ENCODE measurements around the gene METTL15.
"Not testable (repeated sequence)": the region's sequence is repeated elsewhere in the genome, so short reads cannot be mapped to it uniquely, and the experiment has no call there.

The METTL15 gene

DNA sequence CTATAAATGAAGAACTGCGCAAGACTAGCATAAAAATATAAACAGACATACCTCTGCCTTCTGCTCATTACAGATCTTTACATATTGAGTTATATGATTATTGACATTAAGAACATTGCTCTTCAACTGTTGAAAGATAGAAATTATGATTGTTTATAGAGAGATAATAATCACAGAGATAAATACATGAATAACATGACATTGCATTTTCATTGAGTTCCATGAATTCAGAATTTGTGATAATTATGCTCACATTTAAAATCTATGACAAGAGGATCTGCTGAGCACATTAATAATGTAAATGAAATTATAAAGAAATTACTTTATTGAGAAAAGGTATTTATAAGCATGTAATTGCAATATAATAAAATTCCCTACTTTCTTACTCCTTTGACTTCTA is 25.1 kb upstream of the METTL15 start:
- ATAC-seq: no peak
- no peak for TF ChIP-seq ISL1 (CRISPR knock-in tag; IDR thresholded peaks at IDR 0.05)

DNA sequence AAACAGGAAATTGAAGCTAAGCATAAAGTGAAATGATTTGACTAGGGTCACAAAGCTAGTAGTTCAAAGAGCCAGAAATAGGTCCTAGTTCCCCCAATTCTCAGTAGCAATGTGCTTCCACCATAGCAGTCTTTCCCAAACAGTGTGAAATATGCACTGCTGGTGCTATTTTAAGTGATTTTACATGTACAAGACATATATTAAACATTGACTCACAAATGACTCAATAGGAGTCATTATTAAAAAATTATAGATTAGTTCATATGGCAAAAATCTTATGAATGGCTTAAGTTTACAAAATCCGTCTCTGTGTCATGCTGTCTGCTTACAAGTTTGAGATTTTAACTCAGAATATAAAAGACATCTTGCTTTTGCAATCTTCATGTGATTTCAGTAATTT is 21.6 kb upstream of the METTL15 start:
- TF ChIP-seq ISL1 (CRISPR knock-in tag; IDR thresholded peaks at IDR 0.05) (no peak), ARNTL (CRISPR knock-in tag; IDR thresholded peaks at IDR 0.05; ENCODE audit: borderline replicate concordance, low read depth) (no peak), ZFP30 (CRISPR knock-in tag; IDR thresholded peaks at IDR 0.05) (no peak), SNAI2 (CRISPR knock-in tag; IDR thresholded peaks at IDR 0.05) (no peak), BACH2 (CRISPR knock-in tag; IDR thresholded peaks at IDR 0.05; ENCODE audit: borderline replicate concordance) (no peak)
- TF ChIP-seq, protein P1, sequence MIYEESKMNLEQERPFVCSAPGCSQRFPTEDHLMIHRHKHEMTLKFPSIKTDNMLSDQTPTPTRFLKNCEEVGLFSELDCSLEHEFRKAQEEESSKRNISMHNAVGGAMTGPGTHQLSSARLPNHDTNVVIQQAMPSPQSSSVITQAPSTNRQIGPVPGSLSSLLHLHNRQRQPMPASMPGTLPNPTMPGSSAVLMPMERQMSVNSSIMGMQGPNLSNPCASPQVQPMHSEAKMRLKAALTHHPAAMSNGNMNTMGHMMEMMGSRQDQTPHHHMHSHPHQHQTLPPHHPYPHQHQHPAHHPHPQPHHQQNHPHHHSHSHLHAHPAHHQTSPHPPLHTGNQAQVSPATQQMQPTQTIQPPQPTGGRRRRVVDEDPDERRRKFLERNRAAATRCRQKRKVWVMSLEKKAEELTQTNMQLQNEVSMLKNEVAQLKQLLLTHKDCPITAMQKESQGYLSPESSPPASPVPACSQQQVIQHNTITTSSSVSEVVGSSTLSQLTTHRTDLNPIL (CRISPR knock-in tag; IDR thresholded peaks at IDR 0.05; ENCODE audit: low read depth): no peak
- ATAC-seq: peak; percentile 43; the same call in 2 of the 3 replicates

DNA sequence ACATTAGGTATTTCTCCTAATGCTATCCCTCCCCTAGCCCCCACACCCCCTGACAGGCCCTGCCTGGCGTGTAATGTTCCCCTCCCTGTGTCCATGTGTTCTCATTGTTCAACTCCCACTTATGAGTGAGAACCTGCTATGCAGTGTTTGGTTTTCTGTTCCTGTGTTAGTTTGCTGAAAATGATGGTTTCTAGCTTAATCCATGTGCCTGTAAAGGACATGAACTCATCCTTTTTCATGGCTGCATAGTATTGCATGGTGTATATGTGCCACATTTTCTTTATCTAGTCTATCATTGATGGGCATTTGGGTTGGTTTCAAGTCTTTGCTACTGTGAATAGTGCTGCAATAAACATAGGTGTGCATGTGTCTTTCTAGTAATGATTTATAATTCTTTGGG is 21.0 kb upstream of the METTL15 start:
- ATAC-seq: not testable (repeated sequence)

DNA sequence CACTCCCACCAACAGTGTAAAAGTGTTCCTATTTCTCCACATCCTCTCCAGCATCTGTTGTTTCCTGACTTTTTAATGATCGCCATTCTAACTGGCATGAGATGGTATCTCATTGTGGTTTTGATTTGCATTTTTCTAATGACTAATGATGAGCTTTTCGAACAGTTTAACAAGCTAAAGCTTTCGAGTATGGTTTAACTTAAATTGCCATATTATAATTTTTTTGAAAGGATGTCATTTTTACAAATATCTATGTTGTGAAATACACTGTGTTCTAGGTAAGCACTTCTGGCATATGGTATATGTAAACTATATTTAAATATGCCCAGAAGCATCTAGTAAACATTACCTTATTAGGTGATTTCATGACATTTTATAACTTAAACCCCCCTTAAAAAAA is 20.5 kb upstream of the METTL15 start:
- not testable (repeated sequence) for ATAC-seq

DNA sequence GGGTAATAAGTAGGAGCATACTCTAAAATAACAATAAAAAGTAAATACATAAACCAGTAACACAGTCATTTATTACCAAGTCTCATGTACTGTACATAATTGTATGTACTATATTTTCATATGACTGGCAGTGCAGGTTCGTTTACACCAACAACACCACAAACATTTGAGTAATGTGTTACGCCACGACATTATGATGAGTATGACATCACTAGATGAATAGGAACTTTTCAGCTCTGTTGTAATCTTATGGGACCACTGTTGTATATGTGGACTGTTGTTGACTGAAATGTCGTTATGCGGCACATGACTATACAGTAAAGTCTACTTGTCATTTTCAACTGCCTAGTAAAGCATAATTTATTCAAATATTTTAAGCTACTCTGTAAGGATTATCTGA is 18.8 kb upstream of the METTL15 start:
- TF ChIP-seq, protein P2, sequence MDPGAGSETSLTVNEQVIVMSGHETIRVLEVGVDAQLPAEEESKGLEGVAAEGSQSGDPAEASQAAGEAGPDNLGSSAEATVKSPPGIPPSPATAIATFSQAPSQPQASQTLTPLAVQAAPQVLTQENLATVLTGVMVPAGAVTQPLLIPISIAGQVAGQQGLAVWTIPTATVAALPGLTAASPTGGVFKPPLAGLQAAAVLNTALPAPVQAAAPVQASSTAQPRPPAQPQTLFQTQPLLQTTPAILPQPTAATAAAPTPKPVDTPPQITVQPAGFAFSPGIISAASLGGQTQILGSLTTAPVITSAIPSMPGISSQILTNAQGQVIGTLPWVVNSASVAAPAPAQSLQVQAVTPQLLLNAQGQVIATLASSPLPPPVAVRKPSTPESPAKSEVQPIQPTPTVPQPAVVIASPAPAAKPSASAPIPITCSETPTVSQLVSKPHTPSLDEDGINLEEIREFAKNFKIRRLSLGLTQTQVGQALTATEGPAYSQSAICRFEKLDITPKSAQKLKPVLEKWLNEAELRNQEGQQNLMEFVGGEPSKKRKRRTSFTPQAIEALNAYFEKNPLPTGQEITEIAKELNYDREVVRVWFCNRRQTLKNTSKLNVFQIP (CRISPR knock-in tag; IDR thresholded peaks at IDR 0.05; ENCODE audit: borderline replicate concordance, low read depth): no peak
- TF ChIP-seq ZC3H10 (CRISPR knock-in tag; IDR thresholded peaks at IDR 0.05) (no peak), ZFP30 (CRISPR knock-in tag; IDR thresholded peaks at IDR 0.05) (no peak), CSDC2 (CRISPR knock-in tag; IDR thresholded peaks at IDR 0.05) (no peak), ARNTL (CRISPR knock-in tag; IDR thresholded peaks at IDR 0.05; ENCODE audit: borderline replicate concordance, low read depth) (no peak), ZNF8 (CRISPR knock-in tag; IDR thresholded peaks at IDR 0.05) (no peak)
- TF ChIP-seq, protein P3, sequence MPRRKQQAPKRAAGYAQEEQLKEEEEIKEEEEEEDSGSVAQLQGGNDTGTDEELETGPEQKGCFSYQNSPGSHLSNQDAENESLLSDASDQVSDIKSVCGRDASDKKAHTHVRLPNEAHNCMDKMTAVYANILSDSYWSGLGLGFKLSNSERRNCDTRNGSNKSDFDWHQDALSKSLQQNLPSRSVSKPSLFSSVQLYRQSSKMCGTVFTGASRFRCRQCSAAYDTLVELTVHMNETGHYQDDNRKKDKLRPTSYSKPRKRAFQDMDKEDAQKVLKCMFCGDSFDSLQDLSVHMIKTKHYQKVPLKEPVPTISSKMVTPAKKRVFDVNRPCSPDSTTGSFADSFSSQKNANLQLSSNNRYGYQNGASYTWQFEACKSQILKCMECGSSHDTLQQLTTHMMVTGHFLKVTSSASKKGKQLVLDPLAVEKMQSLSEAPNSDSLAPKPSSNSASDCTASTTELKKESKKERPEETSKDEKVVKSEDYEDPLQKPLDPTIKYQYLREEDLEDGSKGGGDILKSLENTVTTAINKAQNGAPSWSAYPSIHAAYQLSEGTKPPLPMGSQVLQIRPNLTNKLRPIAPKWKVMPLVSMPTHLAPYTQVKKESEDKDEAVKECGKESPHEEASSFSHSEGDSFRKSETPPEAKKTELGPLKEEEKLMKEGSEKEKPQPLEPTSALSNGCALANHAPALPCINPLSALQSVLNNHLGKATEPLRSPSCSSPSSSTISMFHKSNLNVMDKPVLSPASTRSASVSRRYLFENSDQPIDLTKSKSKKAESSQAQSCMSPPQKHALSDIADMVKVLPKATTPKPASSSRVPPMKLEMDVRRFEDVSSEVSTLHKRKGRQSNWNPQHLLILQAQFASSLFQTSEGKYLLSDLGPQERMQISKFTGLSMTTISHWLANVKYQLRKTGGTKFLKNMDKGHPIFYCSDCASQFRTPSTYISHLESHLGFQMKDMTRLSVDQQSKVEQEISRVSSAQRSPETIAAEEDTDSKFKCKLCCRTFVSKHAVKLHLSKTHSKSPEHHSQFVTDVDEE (CRISPR knock-in tag; IDR thresholded peaks at IDR 0.05): no peak

DNA sequence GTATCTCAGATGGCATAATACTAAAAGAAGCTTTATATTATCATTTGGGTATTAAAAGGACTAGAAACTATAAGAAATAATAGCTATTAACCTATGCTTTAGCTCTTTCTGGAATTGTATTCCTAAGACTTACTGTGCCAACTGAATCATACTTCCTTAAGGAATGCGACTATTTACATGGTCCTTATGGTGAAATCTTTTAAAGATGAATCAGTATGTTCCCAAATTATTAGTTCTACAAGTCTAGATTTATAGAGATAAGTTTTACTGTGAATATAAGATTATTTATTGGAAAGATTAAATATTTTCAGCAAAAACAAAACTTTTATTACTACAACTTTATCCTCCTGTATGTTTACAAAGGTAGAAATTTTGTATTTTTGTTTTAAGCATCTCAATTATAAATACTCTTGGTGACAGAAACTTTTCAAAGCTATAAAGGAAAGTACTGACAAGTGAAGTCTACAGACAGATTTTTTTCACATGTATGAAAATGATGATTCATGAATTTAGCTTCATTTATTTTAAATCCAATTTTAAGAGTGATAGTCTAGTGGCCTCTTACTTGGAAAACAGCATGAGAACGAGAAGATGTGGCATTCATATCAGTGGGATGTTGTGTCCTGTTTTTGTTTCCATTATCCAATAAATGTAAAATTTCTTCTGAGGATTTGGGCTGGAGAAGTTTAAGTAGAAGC is 18.0 kb upstream of the METTL15 start:
- ATAC-seq: peak; percentile 70; the same call in 2 of the 3 replicates
- no peak for TF ChIP-seq ZNF565 (CRISPR knock-in tag; conservative IDR thresholded peaks at IDR 0.05; ENCODE audit: low read depth)

More for the DNA sequence above, 18.8 kb upstream of the METTL15 start:
- ATAC-seq: no peak; the same call in 2 of the 3 replicates

DNA sequence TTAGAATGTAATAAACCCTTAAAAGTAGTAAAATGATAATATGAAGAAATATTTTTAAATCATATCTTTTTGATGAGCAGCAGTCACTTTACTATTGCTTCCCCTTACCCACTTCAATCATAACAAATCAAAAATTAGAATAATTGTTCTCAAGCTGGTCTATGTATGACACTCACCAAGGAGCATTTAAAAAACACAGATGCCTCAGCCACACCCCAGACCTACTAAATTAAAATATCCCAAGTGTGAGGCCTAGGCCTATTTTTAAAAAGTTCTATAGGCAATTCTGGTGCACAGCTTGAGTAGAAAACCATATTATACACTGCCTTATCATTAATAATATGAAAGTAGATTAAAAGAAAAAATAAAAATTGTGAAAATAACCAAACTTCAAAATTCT is 15.4 kb upstream of the METTL15 start:
- ATAC-seq: no peak
- TF ChIP-seq SNAI2 (CRISPR knock-in tag; IDR thresholded peaks at IDR 0.05) (no peak), ZNF8 (CRISPR knock-in tag; IDR thresholded peaks at IDR 0.05) (no peak), ZFP30 (CRISPR knock-in tag; IDR thresholded peaks at IDR 0.05) (no peak), ESRRG (CRISPR knock-in tag; IDR thresholded peaks at IDR 0.05) (no peak), ZC3H10 (CRISPR knock-in tag; IDR thresholded peaks at IDR 0.05) (no peak), CSDC2 (CRISPR knock-in tag; IDR thresholded peaks at IDR 0.05) (no peak), ISL1 (CRISPR knock-in tag; IDR thresholded peaks at IDR 0.05) (no peak), ZNF70 (CRISPR knock-in tag; IDR thresholded peaks at IDR 0.05) (no peak)
- TF ChIP-seq, protein P3 (CRISPR knock-in tag; IDR thresholded peaks at IDR 0.05): no peak
- TF ChIP-seq, protein P4, sequence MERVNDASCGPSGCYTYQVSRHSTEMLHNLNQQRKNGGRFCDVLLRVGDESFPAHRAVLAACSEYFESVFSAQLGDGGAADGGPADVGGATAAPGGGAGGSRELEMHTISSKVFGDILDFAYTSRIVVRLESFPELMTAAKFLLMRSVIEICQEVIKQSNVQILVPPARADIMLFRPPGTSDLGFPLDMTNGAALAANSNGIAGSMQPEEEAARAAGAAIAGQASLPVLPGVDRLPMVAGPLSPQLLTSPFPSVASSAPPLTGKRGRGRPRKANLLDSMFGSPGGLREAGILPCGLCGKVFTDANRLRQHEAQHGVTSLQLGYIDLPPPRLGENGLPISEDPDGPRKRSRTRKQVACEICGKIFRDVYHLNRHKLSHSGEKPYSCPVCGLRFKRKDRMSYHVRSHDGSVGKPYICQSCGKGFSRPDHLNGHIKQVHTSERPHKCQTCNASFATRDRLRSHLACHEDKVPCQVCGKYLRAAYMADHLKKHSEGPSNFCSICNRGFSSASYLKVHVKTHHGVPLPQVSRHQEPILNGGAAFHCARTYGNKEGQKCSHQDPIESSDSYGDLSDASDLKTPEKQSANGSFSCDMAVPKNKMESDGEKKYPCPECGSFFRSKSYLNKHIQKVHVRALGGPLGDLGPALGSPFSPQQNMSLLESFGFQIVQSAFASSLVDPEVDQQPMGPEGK (CRISPR knock-in tag; IDR thresholded peaks at IDR 0.05; ENCODE audit: borderline replicate concordance): no peak
- TF ChIP-seq, protein P5, sequence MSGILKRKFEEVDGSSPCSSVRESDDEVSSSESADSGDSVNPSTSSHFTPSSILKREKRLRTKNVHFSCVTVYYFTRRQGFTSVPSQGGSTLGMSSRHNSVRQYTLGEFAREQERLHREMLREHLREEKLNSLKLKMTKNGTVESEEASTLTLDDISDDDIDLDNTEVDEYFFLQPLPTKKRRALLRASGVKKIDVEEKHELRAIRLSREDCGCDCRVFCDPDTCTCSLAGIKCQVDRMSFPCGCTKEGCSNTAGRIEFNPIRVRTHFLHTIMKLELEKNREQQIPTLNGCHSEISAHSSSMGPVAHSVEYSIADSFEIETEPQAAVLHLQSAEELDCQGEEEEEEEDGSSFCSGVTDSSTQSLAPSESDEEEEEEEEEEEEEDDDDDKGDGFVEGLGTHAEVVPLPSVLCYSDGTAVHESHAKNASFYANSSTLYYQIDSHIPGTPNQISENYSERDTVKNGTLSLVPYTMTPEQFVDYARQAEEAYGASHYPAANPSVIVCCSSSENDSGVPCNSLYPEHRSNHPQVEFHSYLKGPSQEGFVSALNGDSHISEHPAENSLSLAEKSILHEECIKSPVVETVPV (CRISPR knock-in tag; IDR thresholded peaks at IDR 0.05): no peak

Data from SK-N-SH treated with all-trans-retinoic acid at 6 μM for 48 hours (cell line).